Mesendoderm (in vitro differentiated cells): Measurements from ENCODE around the gene CLTCL1.

ENCODE experiments used
- DNase-seq: peaks from one replicate; pipeline ENCODE4 v3.0.0; 2013
- H2AK5ac ChIP-seq: 2 replicates; pipeline ENCODE4 v1.6.1; 2013; ENCODE audit warnings: low read length, inconsistent platforms
- H2BK120ac ChIP-seq: 2 replicates; pipeline ENCODE4 v1.6.1; 2013; ENCODE audit warnings: low read depth, mild to moderate bottlenecking, low read length, moderate library complexity, mixed read lengths
- H2BK15ac ChIP-seq: replicated peaks from 2 replicates; pipeline ENCODE4 v1.6.1; 2013; ENCODE audit warnings: low read depth, mild to moderate bottlenecking, moderate library complexity
- H2BK5ac ChIP-seq: 2 replicates; pipeline ENCODE4 v1.6.1; 2013; ENCODE audit warnings: low read length, inconsistent platforms
- H3K18ac ChIP-seq: 2 replicates; pipeline ENCODE4 v1.6.1; 2013; ENCODE audit warnings: mild to moderate bottlenecking, low read length, mixed read lengths
- H3K23ac ChIP-seq: one replicate; pipeline ENCODE4 v1.6.1; 2013; ENCODE audit warnings: low read length
- H3K27ac ChIP-seq: 2 replicates; pipeline ENCODE4 v1.5.1; 2013; ENCODE audit warnings: low read depth, mild to moderate bottlenecking, inconsistent platforms, low read length, moderate library complexity
- H3K27me3 ChIP-seq: 2 replicates; pipeline ENCODE4 v1.6.1; 2013; ENCODE audit warnings: low read length, control low read depth, mild to moderate bottlenecking, inconsistent platforms; ENCODE audit not compliant: insufficient read depth, poor library complexity
- H3K36me3 ChIP-seq: 2 replicates; pipeline ENCODE4 v1.6.1; 2013; ENCODE audit warnings: low read length, inconsistent platforms; ENCODE audit not compliant: control insufficient read depth, insufficient read depth
- H3K4ac ChIP-seq: one replicate; pipeline ENCODE4 v1.6.1; 2013; ENCODE audit warnings: low read depth, mild to moderate bottlenecking, low read length, moderate library complexity
- H3K4me1 ChIP-seq: 2 replicates; pipeline ENCODE4 v1.6.1; 2013; ENCODE audit warnings: low read depth, low read length, inconsistent platforms; ENCODE audit not compliant: control insufficient read depth
- H3K4me2 ChIP-seq: 2 replicates; pipeline ENCODE4 v1.6.1; 2013; ENCODE audit warnings: low read length
- H3K4me3 ChIP-seq: 2 replicates; pipeline ENCODE4 v1.5.1; 2013; ENCODE audit warnings: mild to moderate bottlenecking, low read length
- H3K56ac ChIP-seq: one replicate; pipeline ENCODE4 v1.6.1; 2013; ENCODE audit warnings: low read length
- H3K79me1 ChIP-seq: 2 replicates; pipeline ENCODE4 v1.6.1; 2013; ENCODE audit warnings: low read length, inconsistent platforms
- H3K79me2 ChIP-seq: 2 replicates; pipeline ENCODE4 v1.6.1; 2013; ENCODE audit warnings: mild to moderate bottlenecking, low read length; ENCODE audit not compliant: control insufficient read depth, insufficient read depth
- H3K9ac ChIP-seq: 2 replicates; pipeline ENCODE4 v1.6.1; 2013; ENCODE audit warnings: low read length, inconsistent platforms
- H4K5ac ChIP-seq: one replicate; pipeline ENCODE4 v1.6.1; 2013; ENCODE audit warnings: low read length
- H4K8ac ChIP-seq: one replicate; pipeline ENCODE4 v1.6.1; 2013; ENCODE audit warnings: low read depth, mild to moderate bottlenecking, control low read depth, low read length, moderate library complexity
- WGBS: extraction: QIAGEN DNeasy Blood & Tissue Kit; methylation state at CpG from one replicate; pipeline ENCODE4 v1.1.7; 2013; ENCODE audit warnings: low lambda C conversion rate, missing lambda C conversion rate; ENCODE audit not compliant: insufficient coverage; ENCODE audit errors: extremely low coverage; 5-methylcytosine and 5-hydroxymethylcytosine counted together

CLTCL1 gene

GRCh38 chr22:19178657-19179496 lies 112.6 kb downstream of the CLTCL1 start, which contains the start of gene SLC25A1:
Gene SLC25A1 (minus strand): TSS chr22:19178736. CDS start chr22:19178673, 63 bp downstream.
- H3K79me1 ChIP-seq, result peaks cover 24% of the 10 kb centered on the region
- no peak within 1 kb of the TSS for H4K8ac ChIP-seq
- H3K4me2 ChIP-seq, result peak within 1 kb of the TSS; percentile 87
- H2AK5ac ChIP-seq, result no peak within 1 kb of the TSS
- H3K4me1 ChIP-seq, result peaks cover 8% of the 10 kb centered on the region
- H3K23ac ChIP-seq, result peak within 1 kb of the TSS; percentile 85
- peak within 1 kb of the TSS; percentile 94 for H3K56ac ChIP-seq
- H3K36me3 ChIP-seq, result peaks cover 3% of the 10 kb centered on the region
- no peak within 1 kb of the TSS for H2BK120ac ChIP-seq
- peak within 1 kb of the TSS; percentile 91 for H3K9ac ChIP-seq
- H2BK5ac ChIP-seq, result peak within 1 kb of the TSS; percentile 45
- DNase-seq, result peak; percentile 91
- no peak within 1 kb of the TSS for H2BK15ac ChIP-seq
- H3K4ac ChIP-seq, result peak within 1 kb of the TSS; percentile 7
- no CpG with 5 or more reads among the region's 86 CpGs for WGBS
- H3K18ac ChIP-seq, result peak within 1 kb of the TSS; percentile 82
- H3K27me3 ChIP-seq, result no peaks in the 10 kb centered on the region
- H3K79me2 ChIP-seq, result peaks cover 10% of the 10 kb centered on the region
- peak within 1 kb of the TSS; percentile 74 for H3K27ac ChIP-seq
- H4K5ac ChIP-seq, result no peak within 1 kb of the TSS
- peak within 1 kb of the TSS; percentile 78 for H3K4me3 ChIP-seq

DNA sequence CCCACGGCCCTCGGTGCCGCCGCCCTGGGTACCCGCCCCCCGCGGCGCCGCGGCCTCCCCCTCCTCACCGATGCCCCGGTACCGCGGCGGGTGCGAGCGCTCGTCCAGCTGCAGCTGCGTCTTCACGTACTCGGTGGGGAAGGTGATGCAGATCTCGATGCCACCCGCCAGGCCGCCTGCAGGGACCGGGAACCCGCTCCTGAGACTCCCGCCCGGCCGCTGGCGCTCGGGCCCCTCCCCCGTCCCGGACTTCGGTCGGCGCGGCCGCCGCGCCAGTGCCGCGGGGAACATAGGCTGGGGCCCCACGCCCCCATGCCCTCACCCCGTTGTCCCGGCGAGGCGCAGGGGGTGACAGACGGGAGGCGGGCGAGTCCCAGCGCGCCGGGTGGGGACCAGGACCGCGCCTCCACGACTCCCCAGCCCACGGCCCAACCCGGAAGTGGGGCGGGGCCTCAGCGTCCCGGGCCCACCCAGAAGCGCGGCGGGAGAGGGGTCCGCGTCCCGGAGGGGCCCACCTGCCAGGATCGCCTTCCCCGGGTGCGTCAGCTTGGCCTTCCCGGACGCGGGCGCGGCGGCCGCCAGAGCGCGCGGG lies 113.4 kb downstream of the CLTCL1 start:
- Histone ChIP-seq H3K27me3 (no peaks in the 10 kb centered on the region), H3K4me1 (peaks cover 8% of the 10 kb centered on the region), H3K27ac (peak overlapping the region; percentile 74), H4K8ac (no peak overlapping the region), H3K23ac (peak overlapping the region; percentile 85), H3K4me3 (peak overlapping the region; percentile 78), H3K56ac (peak overlapping the region; percentile 94), H2BK120ac (no peak overlapping the region), H3K9ac (peak overlapping the region; percentile 91), H3K36me3 (peaks cover 3% of the 10 kb centered on the region), H3K79me1 (peaks cover 24% of the 10 kb centered on the region), H2BK15ac (no peak overlapping the region), H3K4ac (peak overlapping the region; percentile 7), H3K18ac (peak overlapping the region; percentile 82), H4K5ac (no peak overlapping the region), H3K79me2 (peaks cover 12% of the 10 kb centered on the region), H2AK5ac (no peak overlapping the region), H3K4me2 (peak overlapping the region; percentile 73), H2BK5ac (no peak overlapping the region)
- WGBS, result no CpG with 5 or more reads among the region's 80 CpGs
- DNase-seq, result peak; percentile 46

DNA sequence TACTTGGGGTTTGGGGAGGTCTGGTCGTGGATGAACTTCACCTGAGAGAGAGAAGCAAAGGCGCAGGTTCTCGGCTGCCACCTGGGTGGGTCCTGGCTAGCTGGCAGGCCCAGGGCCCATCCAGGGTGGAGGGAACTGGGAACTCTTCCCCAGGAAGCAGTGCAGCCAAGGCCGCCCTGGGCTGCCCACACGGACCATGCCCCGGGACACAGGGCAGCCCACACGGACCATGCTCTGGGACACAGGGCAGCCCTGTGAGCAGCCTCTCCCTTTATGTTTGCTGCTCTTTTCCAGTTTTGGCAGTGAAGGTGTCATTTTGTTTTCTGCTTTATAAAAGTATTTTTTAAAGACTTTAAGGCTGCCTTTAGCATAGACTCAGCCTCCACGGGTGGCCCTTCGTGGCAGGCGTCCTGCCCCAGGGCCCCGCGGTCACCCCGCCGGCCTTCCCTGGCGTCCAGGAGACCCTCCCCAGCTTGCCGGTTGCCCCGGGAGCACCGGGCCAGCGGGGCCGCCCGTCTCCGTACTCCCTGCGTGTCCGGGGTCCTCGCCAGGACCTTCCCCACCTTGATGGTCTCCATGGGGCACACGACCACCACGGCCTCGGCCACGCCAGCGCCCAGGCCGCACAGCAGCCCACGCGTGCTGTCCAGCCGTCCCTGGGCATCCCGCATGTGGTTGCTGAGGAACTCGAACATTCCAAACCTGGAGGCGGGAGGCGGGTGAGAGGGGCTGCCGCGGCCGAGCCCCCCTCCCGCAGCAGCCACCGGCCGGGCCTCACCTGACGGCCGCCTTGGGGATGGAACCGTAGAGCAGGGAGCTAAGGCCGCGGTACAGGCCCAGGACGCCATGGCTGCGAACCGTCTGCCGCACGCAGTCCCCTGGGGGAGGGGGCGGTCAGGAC lies 114.1 kb downstream of the CLTCL1 start:
- Histone ChIP-seq H3K9ac (peak overlapping the region; percentile 91), H3K23ac (peak overlapping the region; percentile 74), H3K18ac (peak overlapping the region; percentile 82), H3K4ac (peak overlapping the region; percentile 28), H3K4me2 (peak overlapping the region; percentile 73), H3K27me3 (no peaks in the 10 kb centered on the region), H2AK5ac (no peak overlapping the region), H4K5ac (no peak overlapping the region), H3K79me1 (peaks cover 30% of the 10 kb centered on the region), H4K8ac (no peak overlapping the region), H3K4me3 (peak overlapping the region; percentile 78), H3K4me1 (peaks cover 11% of the 10 kb centered on the region), H3K79me2 (peaks cover 19% of the 10 kb centered on the region), H3K56ac (peak overlapping the region; percentile 94), H3K36me3 (peaks cover 3% of the 10 kb centered on the region), H2BK120ac (no peak overlapping the region), H2BK5ac (no peak overlapping the region), H3K27ac (peak overlapping the region; percentile 74), H2BK15ac (no peak overlapping the region)
- WGBS, result no CpG with 5 or more reads among the region's 55 CpGs
- no peak for DNase-seq

DNA sequence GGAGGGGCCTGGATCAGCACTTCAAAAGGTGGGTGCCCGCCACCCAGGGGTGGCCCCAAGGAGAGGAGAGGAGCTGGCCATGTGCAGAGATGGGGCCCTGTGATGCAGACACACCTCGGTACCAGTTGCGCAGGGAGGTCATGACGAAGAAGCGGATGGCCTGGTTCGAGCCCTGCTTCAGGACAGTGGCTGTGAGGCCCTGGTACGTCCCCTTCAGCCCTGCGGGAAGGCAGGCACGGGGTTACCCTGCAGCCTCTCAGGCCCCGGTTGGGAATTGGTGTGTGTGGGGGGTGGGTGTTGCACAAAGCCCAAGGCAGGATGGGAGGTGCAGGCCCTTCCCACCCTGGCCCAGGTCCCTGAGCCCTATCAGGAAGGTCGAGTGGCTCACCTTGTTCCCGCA lies 114.8 kb downstream of the CLTCL1 start:
- Histone ChIP-seq H3K56ac (peak overlapping the region; percentile 73), H2AK5ac (no peak overlapping the region), H3K79me2 (peaks cover 26% of the 10 kb centered on the region), H3K27ac (no peak overlapping the region), H3K9ac (peak overlapping the region; percentile 91), H3K4me2 (no peak overlapping the region), H3K23ac (no peak overlapping the region), H3K4ac (no peak overlapping the region), H3K4me1 (peaks cover 13% of the 10 kb centered on the region), H4K5ac (no peak overlapping the region), H3K18ac (no peak overlapping the region), H3K27me3 (no peaks in the 10 kb centered on the region), H3K79me1 (peaks cover 35% of the 10 kb centered on the region), H3K4me3 (no peak overlapping the region), H3K36me3 (peaks cover 3% of the 10 kb centered on the region), H2BK120ac (no peak overlapping the region), H4K8ac (no peak overlapping the region), H2BK5ac (no peak overlapping the region), H2BK15ac (no peak overlapping the region)
- no peak for DNase-seq
- no CpG with 5 or more reads among the region's 12 CpGs for WGBS

- DNase-seq, result peak; percentile 39
- H2BK15ac ChIP-seq, result no peak overlapping the region
Measured at GRCh38 chr22:19176175-19176643, 115.3 kb downstream of the CLTCL1 start.

More at GRCh38 chr22:19176175-19176643, 115.3 kb downstream of the CLTCL1 start:
- H3K23ac ChIP-seq, result no peak overlapping the region
- no peak overlapping the region for H3K4me3 ChIP-seq
- peak overlapping the region; percentile 91 for H3K9ac ChIP-seq
- peaks cover 35% of the 10 kb centered on the region for H3K79me1 ChIP-seq
- H4K8ac ChIP-seq, result no peak overlapping the region
- H3K36me3 ChIP-seq, result peaks cover 3% of the 10 kb centered on the region
- H3K27ac ChIP-seq, result no peak overlapping the region
- peaks cover 28% of the 10 kb centered on the region for H3K79me2 ChIP-seq
- peaks cover 13% of the 10 kb centered on the region for H3K4me1 ChIP-seq
- H4K5ac ChIP-seq, result no peak overlapping the region
- H3K56ac ChIP-seq, result peak overlapping the region; percentile 73
- H2BK120ac ChIP-seq, result no peak overlapping the region
- no peak overlapping the region for H2BK5ac ChIP-seq
- no peak overlapping the region for H2AK5ac ChIP-seq
- no peak overlapping the region for H3K4me2 ChIP-seq
- H3K18ac ChIP-seq, result no peak overlapping the region
- H3K4ac ChIP-seq, result no peak overlapping the region
- H3K27me3 ChIP-seq, result no peaks in the 10 kb centered on the region
- no CpG with 5 or more reads among the region's 12 CpGs for WGBS
